GM18507 (cell line): Measurements from ENCODE around the gene ESR1.
"Not testable (repeated sequence)": the region's sequence is repeated elsewhere in the genome, so short reads cannot be mapped to it uniquely, and the experiment has no call there.

Experiments
- DNase-seq: peaks from one replicate; pipeline ENCODE4 v3.0.0; 2011; ENCODE audit warnings: low read depth; ENCODE audit not compliant: insufficient read length; ENCODE audit errors: extremely low spot score
- FAIRE-seq: peaks from 2 replicates; lab custom pipeline; 2011; peaks lifted over from hg19 to GRCh38; lab: Jason Lieb, UNC

Gene ESR1

GRCh38 chr6:151808371-151809241 is 1.1 kb downstream of the ESR1 start:
- FAIRE-seq (no peak), DNase-seq (no peak)

GRCh38 chr6:151811081-151811480 is 3.6 kb downstream of the ESR1 start:
- DNase-seq, result no peak
- FAIRE-seq, result no peak

GRCh38 chr6:151813858-151814257 is 6.4 kb downstream of the ESR1 start:
- no peak for FAIRE-seq
- no peak for DNase-seq

DNA sequence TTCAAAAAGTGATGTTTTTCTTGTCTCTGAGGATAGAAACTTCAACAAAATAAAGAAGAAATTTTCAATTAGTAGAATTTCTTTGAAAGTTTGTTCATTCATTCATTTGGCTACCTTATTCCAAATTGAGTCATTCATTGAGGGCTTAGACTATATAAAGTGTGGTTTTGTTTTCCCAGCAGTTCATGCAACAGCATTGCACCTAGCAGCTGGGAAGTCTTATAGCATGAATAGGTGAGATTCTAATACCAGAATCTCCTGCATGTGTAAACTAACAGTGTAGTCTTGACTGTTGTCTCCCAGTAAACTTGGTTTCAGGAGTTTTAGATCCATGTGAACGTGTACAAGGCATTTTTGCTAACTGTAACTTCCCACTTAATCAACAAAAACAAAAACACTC is 7.1 kb downstream of the ESR1 start:
- FAIRE-seq, result no peak
- no peak for DNase-seq

DNA sequence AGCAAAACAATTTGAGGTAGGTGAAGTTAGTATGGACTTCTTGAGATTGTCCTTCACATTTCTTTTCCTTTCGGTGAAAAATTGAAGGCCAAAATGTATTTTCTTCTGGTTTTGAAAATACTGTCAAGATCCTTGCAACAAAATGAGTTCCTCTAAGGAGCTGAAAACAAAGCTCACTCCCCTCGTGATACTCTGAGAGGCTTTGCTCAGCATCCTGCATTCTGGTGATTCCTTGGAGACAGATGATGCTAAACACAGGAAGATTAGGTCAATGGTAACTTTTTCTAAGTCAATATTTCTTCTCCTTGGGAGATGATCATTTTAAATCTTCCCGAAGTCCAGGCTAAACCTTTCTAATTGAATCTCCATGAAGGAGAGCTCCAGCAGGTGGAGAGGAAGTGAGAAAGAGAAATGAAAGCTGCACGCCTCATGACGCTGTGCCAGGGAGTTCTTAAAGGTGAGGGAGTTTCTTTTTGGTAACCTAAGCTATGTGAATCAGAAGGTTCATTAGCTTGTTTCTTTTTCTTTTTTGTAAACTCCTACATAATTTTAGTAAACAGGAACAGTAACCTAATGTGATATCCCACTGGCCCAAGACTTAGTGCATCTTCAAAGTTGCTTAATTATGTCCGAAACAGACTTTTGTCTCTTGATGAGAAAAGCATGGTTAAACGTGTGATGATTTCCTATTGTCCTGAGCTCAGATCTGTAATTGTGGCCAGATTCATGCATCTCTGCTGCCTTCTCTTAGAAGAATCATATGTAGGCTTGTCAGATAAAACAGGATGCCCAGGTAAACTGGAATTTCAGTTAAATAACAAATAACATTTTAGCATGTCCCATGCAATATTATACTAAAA is 15.0 kb downstream of the ESR1 start:
- DNase-seq, result no peak
- FAIRE-seq, result peak; percentile 47

- DNase-seq (no peak), FAIRE-seq (no peak)
These were observed 19.1 kb downstream of the ESR1 start for GRCh38 chr6:151826517-151827142.

- DNase-seq (no peak), FAIRE-seq (no peak)
These were observed 25.2 kb downstream of the ESR1 start for GRCh38 chr6:151832710-151833109.

DNA sequence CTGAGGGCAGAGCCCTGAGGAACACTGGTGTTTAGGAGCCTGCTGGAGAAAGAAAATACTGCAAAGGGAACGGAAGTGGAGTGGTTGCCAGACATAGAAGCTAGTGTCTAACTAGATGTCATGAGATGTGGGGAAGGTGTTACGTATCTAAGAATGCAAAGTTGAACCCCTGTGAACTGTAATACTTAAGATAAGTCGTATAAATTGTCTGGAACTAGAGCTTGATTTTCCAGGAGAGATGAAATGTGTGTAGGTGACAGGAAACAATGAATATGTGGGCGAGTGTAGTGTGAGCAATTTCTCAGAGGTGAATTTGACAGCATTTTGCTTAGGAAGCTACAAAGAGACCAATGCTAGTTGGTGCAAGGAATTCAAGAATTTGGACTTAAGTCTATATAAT is 27.9 kb downstream of the ESR1 start:
- DNase-seq (no peak), FAIRE-seq (no peak)

DNA sequence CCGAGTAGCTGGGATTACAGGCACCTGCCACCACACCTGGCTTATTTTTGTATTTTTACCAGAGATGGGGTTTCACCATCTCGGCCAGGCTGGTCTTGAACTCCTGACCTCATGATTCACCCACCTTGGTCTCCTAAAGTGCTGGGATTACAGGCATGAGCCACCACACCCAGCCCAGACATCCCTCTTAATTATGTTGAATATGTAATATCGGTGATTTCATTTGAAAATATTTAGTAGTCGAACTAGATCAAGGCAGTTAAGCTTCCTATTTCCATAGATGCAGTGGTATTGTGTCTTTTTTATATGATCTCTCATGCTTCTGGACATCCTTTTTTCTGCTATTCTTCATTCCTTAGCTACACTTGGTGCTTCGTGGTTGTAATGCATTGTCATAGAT is 29.7 kb downstream of the ESR1 start:
- no peak for DNase-seq
- no peak for FAIRE-seq

- DNase-seq, result no peak
- no peak for FAIRE-seq
These were observed 35.3 kb downstream of the ESR1 start for GRCh38 chr6:151842816-151843215.

DNA sequence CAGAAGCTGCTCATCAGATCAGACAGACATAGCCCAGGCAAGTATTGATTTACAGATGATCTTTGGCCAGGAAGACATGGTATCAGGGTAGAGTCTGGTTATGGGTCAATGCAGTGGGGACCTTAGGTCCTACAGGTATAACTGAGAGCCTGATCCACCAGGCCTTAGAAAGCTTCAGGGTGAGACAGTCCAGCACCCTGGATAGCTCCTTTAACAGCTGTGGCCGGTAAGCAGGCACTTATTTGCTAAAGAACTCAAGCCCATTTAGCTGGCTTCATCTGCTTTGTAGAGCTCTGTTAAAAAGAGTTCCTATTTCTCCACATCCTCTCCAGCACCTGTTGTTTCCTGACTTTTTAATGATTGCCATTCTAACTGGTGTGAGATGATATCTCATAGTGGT is 39.6 kb downstream of the ESR1 start:
- DNase-seq, result no peak
- no peak for FAIRE-seq

DNA sequence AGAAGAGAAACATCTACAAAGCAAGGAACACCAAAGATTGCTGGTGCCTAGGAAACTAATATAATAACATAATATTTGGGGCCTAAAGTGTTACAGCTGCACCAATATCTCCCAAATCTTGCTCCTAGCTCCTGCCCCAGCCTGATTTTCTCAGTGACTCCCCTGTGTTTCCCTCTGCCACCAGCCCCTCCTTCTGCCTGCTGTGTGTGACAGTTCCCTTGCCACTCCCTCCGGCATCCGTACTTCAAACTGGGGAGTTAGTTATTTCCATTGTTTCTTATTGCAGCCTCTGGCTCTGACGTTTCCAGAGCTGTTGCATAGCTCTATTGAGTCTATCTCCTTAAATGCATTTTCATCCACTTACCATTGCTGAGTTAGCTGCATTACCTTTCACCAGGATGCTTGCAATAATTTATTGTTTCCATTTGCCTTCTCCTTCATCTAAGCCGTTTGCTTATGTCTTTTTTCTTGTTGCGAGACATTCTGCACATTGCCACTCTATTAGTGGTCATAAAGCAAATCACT is 43.1 kb downstream of the ESR1 start:
- DNase-seq (no peak), FAIRE-seq (no peak)

DNA sequence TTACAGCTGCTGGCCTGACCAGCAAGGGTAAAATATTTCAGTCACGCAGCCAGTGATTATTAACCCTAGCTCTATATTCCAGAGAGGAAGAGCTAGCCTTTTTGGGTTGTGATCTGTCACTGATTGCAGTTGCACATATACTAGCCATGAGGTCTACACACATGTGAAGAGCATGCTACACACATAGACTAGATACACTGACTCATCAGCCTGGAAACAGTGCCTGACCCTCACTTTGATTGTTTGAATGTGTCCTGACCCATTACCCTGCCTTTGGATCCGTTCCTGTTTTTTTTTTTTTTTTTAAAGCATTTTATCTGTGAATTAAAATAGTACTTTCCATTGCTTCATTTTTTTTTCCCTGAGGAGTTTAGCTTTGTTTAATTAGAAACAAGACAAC is 50.8 kb downstream of the ESR1 start:
- no peak for FAIRE-seq
- DNase-seq, result no peak

GRCh38 chr6:151862461-151862860 is 55.0 kb downstream of the ESR1 start:
- no peak for DNase-seq
- no peak for FAIRE-seq

GRCh38 chr6:151867361-151867869 is 59.9 kb downstream of the ESR1 start:
- peak; percentile 9 for FAIRE-seq
- DNase-seq, result not testable (repeated sequence)

DNA sequence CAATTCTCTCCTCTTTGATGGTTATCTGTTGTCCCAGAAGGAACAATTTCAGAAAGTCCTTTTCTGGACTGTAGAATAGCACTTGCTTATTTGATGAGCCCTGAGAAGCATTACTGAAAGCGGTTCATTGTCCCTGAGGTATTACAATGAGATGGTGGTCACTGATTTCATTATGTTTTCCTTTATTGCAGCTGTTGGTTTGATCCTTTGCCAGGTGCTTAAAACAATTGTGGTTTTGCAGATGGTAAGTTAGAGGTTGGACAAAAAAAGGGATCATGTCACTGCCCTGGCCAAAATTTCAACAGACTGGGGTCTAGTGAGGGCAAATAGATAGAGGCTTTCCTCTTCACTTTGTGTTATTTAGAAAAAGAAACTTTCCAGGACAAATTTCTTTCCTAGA is 61.9 kb downstream of the ESR1 start:
- no peak for DNase-seq
- no peak for FAIRE-seq

DNA sequence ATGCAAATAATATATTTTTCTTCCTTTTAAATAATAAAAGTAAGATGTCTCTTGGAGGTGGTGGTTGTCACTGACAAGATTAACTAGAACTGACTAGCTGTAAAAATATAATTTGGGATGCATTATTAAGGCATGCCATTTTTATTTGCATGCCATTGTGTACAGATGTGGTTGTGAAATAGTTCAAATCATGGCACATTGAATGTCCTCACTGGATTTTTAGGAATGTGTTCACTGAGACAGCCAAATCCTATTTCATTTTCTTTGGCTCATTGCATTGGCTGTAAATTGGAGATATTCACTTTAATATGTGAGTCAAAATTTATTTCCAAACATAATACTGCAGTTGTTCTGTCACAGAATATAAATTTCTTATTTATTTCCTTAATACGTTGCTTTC is 62.3 kb downstream of the ESR1 start:
- DNase-seq (no peak), FAIRE-seq (no peak)

DNA sequence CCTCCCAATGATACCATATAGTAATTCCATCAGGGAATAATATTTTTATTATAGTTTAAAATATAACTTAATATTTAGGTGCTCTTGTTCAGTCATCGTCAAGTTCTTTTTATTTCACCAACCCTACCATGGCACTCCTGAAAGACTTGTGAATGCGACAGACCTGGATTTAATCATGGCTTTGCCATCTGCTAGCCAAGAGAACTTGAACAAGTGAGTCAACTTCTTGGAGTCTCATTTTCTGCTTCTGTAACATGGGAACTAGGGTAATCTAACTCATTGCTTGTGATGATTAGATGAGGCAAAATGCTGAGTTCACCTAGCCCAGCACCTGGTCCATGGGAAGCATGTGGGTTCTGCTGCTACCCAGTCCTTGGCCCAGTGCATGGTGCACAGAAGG is 62.9 kb downstream of the ESR1 start:
- FAIRE-seq (no peak), DNase-seq (no peak)

DNA sequence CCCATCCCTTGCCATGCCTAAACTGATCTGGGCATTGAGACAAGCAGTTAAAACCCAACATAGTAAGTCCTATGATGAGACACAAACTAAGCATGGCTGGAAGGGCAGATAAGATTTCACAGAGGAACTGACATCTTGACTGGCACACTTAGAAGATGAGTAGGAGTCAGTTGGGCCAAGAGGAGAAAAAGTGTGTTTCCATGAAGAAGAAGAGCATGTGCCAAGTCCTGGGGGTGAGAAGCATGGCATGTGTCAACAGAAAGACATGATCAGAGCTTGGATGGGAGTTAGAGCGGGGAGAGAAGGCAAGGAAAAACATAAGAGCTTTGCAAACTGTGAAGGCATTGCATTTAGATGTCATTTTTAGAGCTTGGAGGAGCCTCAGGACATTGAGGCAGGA is 68.0 kb downstream of the ESR1 start:
- FAIRE-seq (no peak), DNase-seq (no peak)

- DNase-seq (no peak), FAIRE-seq (no peak)
These were observed 68.6 kb downstream of the ESR1 start for GRCh38 chr6:151876122-151876521.
